Panc1 (cell line): ENCODE measurements around the gene FAM240B.

Source experiments
- POLR2AphosphoS5 ChIP-seq: IDR thresholded peaks from 2 replicates; pipeline ENCODE4 v1.6.1; 2012; ENCODE audit warnings: mild to moderate bottlenecking, low read depth, low read length, moderate library complexity
- SIN3A ChIP-seq: IDR thresholded peaks from 2 replicates; pipeline ENCODE4 v1.6.1; 2012; ENCODE audit warnings: low read depth, mild to moderate bottlenecking, low read length, moderate library complexity, borderline replicate concordance; ENCODE audit not compliant: insufficient read depth
- TCF7L2 ChIP-seq: IDR thresholded peaks from 2 replicates; pipeline ENCODE4 v1.6.1; 2011; ENCODE audit warnings: mild to moderate bottlenecking, low read depth, low read length, inconsistent platforms
- TF ChIP-seq, protein P1 (sequence below): fragments of 450-650 bp; IDR thresholded peaks from 2 replicates; pipeline ENCODE4 v1.5.1; 2017; ENCODE audit warnings: mild to moderate bottlenecking

DNA sequence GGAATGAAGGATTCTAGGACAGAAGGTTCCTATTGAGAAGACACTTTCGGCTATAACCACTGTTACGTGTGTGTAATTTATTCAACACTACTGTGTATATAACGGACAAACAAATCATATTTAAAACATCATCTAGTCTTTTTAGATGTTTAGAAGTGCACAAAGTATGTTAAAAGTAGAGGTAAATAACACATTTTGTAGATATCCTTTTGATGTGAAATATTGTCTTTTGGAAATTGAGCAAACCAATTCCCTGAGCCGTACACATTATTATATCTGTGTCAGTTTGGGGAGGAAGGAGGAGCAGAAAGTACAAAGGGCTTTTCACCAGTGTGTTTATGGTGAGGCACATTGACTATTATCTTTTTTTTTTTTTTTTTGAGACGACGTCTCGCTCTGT, 60.4 kb downstream of the FAM240B start:
- TF ChIP-seq, protein P1, sequence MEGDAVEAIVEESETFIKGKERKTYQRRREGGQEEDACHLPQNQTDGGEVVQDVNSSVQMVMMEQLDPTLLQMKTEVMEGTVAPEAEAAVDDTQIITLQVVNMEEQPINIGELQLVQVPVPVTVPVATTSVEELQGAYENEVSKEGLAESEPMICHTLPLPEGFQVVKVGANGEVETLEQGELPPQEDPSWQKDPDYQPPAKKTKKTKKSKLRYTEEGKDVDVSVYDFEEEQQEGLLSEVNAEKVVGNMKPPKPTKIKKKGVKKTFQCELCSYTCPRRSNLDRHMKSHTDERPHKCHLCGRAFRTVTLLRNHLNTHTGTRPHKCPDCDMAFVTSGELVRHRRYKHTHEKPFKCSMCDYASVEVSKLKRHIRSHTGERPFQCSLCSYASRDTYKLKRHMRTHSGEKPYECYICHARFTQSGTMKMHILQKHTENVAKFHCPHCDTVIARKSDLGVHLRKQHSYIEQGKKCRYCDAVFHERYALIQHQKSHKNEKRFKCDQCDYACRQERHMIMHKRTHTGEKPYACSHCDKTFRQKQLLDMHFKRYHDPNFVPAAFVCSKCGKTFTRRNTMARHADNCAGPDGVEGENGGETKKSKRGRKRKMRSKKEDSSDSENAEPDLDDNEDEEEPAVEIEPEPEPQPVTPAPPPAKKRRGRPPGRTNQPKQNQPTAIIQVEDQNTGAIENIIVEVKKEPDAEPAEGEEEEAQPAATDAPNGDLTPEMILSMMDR = no peak
- TF ChIP-seq POLR2AphosphoS5 (no peak), SIN3A (no peak), TCF7L2 (no peak)
